Retinal pigment epithelial cell (primary cell): ENCODE results near the gene CDK12.
A peak's percentile ranks its signal among the peaks of the same experiment; 100 is the strongest.
"Not testable (repeated sequence)": the region's sequence is repeated elsewhere in the genome, so short reads cannot be mapped to it uniquely, and the experiment has no call there.

Experiments
- DNase-seq: peaks from one replicate; pipeline ENCODE4 v3.0.0-alpha.2; 2010; ENCODE audit warnings: low read depth
- H3K4me3 ChIP-seq: 2 replicates; pipeline ENCODE4 v1.5.1; 2011; ENCODE audit warnings: mild to moderate bottlenecking, low read length, control low read depth, moderate library complexity
- CTCF ChIP-seq: conservative IDR thresholded peaks from 2 replicates; pipeline ENCODE4 v1.5.1; 2011; ENCODE audit warnings: low read depth, low read length, control low read depth, inconsistent platforms

The CDK12 gene

GRCh38 chr17:39483506-39483905, 22.2 kb downstream of the CDK12 start:
- TF ChIP-seq CTCF, result no peak
- DNase-seq, result no peak
- no peak overlapping the region for H3K4me3 ChIP-seq

GRCh38 chr17:39484178-39484577, 22.9 kb downstream of the CDK12 start:
- no peak overlapping the region for H3K4me3 ChIP-seq
- no peak for TF ChIP-seq CTCF
- DNase-seq, result no peak

GRCh38 chr17:39485555-39485954, 24.3 kb downstream of the CDK12 start:
- H3K4me3 ChIP-seq, result no peak overlapping the region
- TF ChIP-seq CTCF, result no peak
- DNase-seq, result peak; percentile 58

- no peak for DNase-seq
- no peak for TF ChIP-seq CTCF
- no peak overlapping the region for H3K4me3 ChIP-seq
Observed at GRCh38 chr17:39486242-39486641, 25.0 kb downstream of the CDK12 start.

- not testable (repeated sequence) for H3K4me3 ChIP-seq, DNase-seq
Observed at GRCh38 chr17:39487490-39487889, 26.2 kb downstream of the CDK12 start.

GRCh38 chr17:39487946-39488345, 26.7 kb downstream of the CDK12 start:
- no peak overlapping the region for H3K4me3 ChIP-seq
- no peak for DNase-seq
- no peak for TF ChIP-seq CTCF

- not testable (repeated sequence) for DNase-seq, H3K4me3 ChIP-seq
Observed at GRCh38 chr17:39496921-39497320, 35.6 kb downstream of the CDK12 start.

- no peak overlapping the region for H3K4me3 ChIP-seq
- TF ChIP-seq CTCF, result no peak
- no peak for DNase-seq
Observed at GRCh38 chr17:39507511-39507910, 46.2 kb downstream of the CDK12 start.
